ENCODE measurements around the gene ZNF217. TPM values are rescaled to one million over a fixed set of nuclear protein-coding genes. Genes with fewer than 3 reads are reported as not detected.

Gene ZNF217
- total and polyA plus RNA-seq, 10 of the 15 experiments (the other 5 are each of a cell fraction or from before 2014, with no cell fraction given), result 8.5 to 76.6 (median 40.6) TPM

GRCh38 chr20:53598140-53599043 is 4.8 kb upstream of the ZNF217 start:
- intact Hi-C loops (cut with micrococcal nuclease; ENCODE audit: unreplicated experiment), result no loop called here
- in situ Hi-C loops (cut with MboI), result no loop called here
- WGBS (ENCODE audit: insufficient coverage, insufficient replicate concordance, low lambda C conversion rate, missing lambda C conversion rate), result 97% methylated on average over 9 of the region's 9 CpGs
- DNase-seq (ENCODE audit: low read depth, low spot score), result no peak
- Histone ChIP-seq H4K20me1 (ENCODE audit: control insufficient read depth, insufficient read depth) (no peaks in the 10 kb centered on the region), H3K79me2 (ENCODE audit: control insufficient read depth, insufficient read depth, low read length) (peaks cover 28% of the 10 kb centered on the region), H3K27me3 (replicated peaks in 1 of 2; ENCODE audit: control insufficient read depth in 2 of 2, insufficient read depth in 2 of 2, low read length in 1 of 2) (no peaks in the 10 kb centered on the region), H3K4me3 (no peak overlapping the region), H3K4me2 (ENCODE audit: control insufficient read depth, insufficient read depth) (peak overlapping the region; percentile 63), H3K27ac (ENCODE audit: control insufficient read depth, insufficient read depth) (peak overlapping the region; percentile 42), H3K36me3 (ENCODE audit: control insufficient read depth in 2 of 2, insufficient read depth in 2 of 2, low read length in 1 of 2) (no peaks in the 10 kb centered on the region), H3K9me3 (replicated peaks; ENCODE audit: control insufficient read depth, insufficient read depth, low read length) (no peaks in the 10 kb centered on the region), H3K9ac (ENCODE audit: control insufficient read depth, insufficient read depth, low read length) (no peak overlapping the region; the same call in 1 of the 2 replicates), H3K4me1 (ENCODE audit: control insufficient read depth, insufficient read depth, low read length) (peaks cover 8% of the 10 kb centered on the region; the same call in 1 of the 2 replicates), H2AFZ (ENCODE audit: control insufficient read depth, low read depth, low read length) (no peak overlapping the region)
- ATAC-seq, result peak; percentile 42
- RAD21 ChIA-PET (ENCODE audit: unreplicated experiment), result interaction anchor here (1.0 to 1.7 kb wide), 6 partner anchors 12 to 304 kb away, joined by 3 to 7 read pairs (median 4); no protein-coding TSS in a partner anchor
- CTCF ChIA-PET, result interaction anchor here (1.5 to 2.3 kb wide), 2 partner anchors 11 to 23 kb away, joined by 6 to 8 read pairs; no protein-coding TSS in a partner anchor
- POLR2A ChIA-PET, result interaction anchor here (0.6 to 1.2 kb wide), 4 partner anchors 38 to 251 kb away, joined by 3 to 12 read pairs (median 4); no protein-coding TSS in a partner anchor
- SMC1A ChIA-PET (ENCODE audit: uncharacterized antibody, unreplicated experiment), result interaction anchor here (1.0 to 1.8 kb wide), 4 partner anchors 23 to 84 kb away, joined by 3 to 4 read pairs (median 4); no protein-coding TSS in a partner anchor
- TF ChIP-seq ATF3 (IDR thresholded peaks at IDR 0.05; ENCODE audit: borderline replicate concordance, extremely low read depth, low read depth, low read length) (no peak), NFIC (IDR thresholded peaks at IDR 0.05; ENCODE audit: low read depth, low read length) (peak; percentile 33; the same call in 1 of the 2 replicates), RUNX3 (IDR thresholded peaks at IDR 0.05; ENCODE audit: low read length) (peak; percentile 36; the same call in 1 of the 2 replicates), SMARCA5 (IDR thresholded peaks at IDR 0.05) (no peak), POLR2AphosphoS5 (IDR thresholded peaks at IDR 0.05; ENCODE audit: low read length) (0 out of 2 replicates have a peak, but pooled peaks have one; percentile 43)
- no TSS peak for BruUV-seq (replicated peaks)
- no peak for FAIRE-seq

Data from GM12878 (cell line).